Cardiac muscle cell (in vitro differentiated cells and primary cell): ENCODE measurements around the gene PRKAG2. TPM values are rescaled to one million over a fixed set of nuclear protein-coding genes. Genes with fewer than 3 reads are reported as not detected.
A peak's percentile ranks its signal among the peaks of the same experiment; 100 is the strongest.

Experiments
- DNase-seq, 2 donors: peaks; one replicate each; pipeline versions ENCODE4 v3.0.0 to v3.0.0-alpha.2; 2010 to 2017; ENCODE audit warnings: low read depth in 1 of 2, low spot score in 1 of 2
- H3K27ac ChIP-seq: fragments of 200-600 bp; sonication (generic); 2 replicates; pipeline ENCODE4 v1.5.1; 2016
- H3K27me3 ChIP-seq: fragments of 200-600 bp; sonication (generic); 2 replicates; pipeline ENCODE4 v1.6.0; 2016; ENCODE audit warnings: control low read depth
- H3K36me3 ChIP-seq: fragments of 200-600 bp; sonication (generic); 2 replicates; pipeline ENCODE4 v1.5.1; 2016; ENCODE audit warnings: control low read depth
- H3K4me1 ChIP-seq: fragments of 200-600 bp; sonication (generic); 2 replicates; pipeline ENCODE4 v1.8.1; 2017; ENCODE audit warnings: low read depth, mild to moderate bottlenecking, mixed run types
- H3K4me3 ChIP-seq: fragments of 200-600 bp; sonication (generic); 2 replicates; pipeline ENCODE4 v1.5.1; 2016; ENCODE audit warnings: mild to moderate bottlenecking
- H3K9me3 ChIP-seq: fragments of 200-600 bp; sonication (generic); 2 replicates; pipeline ENCODE4 v1.5.1; 2017; ENCODE audit warnings: low read depth, mild to moderate bottlenecking, control low read depth
- polyA plus RNA-seq: library from polyadenylated mRNA; unstranded; fragments of >200 nt; fragmentation: Nextera tagmentation; extraction: Ambion mirVana; gene quantifications from 2 replicates; pipeline ENCODE4 v1.2.1, GENCODE V29; 2016
- total RNA-seq: library from RNA; depleted of rRNA; stranded (reverse); fragments of >200 nt; gene quantifications from 2 replicates; pipeline ENCODE4 v1.2.3, GENCODE V29; 2016
- TF ChIP-seq, protein P1 (sequence below): IDR thresholded peaks from 2 replicates; pipeline ENCODE4 v1.5.1; 2012; ENCODE audit warnings: low read depth, mild to moderate bottlenecking, low read length

Gene PRKAG2
- total and polyA plus RNA-seq, 2 experiments from 2014 or later = 43.4 to 85.3 TPM

DNA sequence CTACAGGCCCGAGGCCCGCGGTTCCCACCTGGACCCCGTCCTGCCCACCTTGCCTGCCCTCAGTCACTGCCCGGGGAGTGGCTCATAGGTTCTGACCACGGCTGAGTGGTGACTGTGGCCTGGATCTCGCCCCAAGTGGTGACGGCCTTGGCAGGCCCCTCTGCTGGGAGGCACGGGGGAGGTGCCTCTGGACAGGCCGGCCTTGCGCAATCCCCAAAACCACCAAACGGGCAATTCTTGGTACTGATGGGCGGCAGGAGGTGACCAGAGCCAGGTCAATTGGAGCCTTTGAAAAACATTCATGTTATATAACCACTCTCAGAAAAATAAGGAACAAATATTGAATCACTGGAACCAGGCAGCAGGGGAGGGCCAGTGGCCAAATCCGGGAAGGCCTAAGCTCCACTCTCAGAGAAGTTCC is 83.4 kb downstream of the PRKAG2 start:
- TF ChIP-seq, protein P1, sequence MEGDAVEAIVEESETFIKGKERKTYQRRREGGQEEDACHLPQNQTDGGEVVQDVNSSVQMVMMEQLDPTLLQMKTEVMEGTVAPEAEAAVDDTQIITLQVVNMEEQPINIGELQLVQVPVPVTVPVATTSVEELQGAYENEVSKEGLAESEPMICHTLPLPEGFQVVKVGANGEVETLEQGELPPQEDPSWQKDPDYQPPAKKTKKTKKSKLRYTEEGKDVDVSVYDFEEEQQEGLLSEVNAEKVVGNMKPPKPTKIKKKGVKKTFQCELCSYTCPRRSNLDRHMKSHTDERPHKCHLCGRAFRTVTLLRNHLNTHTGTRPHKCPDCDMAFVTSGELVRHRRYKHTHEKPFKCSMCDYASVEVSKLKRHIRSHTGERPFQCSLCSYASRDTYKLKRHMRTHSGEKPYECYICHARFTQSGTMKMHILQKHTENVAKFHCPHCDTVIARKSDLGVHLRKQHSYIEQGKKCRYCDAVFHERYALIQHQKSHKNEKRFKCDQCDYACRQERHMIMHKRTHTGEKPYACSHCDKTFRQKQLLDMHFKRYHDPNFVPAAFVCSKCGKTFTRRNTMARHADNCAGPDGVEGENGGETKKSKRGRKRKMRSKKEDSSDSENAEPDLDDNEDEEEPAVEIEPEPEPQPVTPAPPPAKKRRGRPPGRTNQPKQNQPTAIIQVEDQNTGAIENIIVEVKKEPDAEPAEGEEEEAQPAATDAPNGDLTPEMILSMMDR = no peak
- H3K4me3 ChIP-seq = no peak overlapping the region
- H3K9me3 ChIP-seq = no peaks in the 10 kb centered on the region
- no peak overlapping the region for H3K27ac ChIP-seq
- H3K4me1 ChIP-seq = no peaks in the 10 kb centered on the region
- no peaks in the 10 kb centered on the region for H3K36me3 ChIP-seq
- H3K27me3 ChIP-seq = no peaks in the 10 kb centered on the region
- DNase-seq = peak in 1 of 2 donors; percentile 42

- Histone ChIP-seq H3K36me3 (no peaks in the 10 kb centered on the region), H3K27ac (no peak overlapping the region), H3K4me3 (no peak overlapping the region), H3K27me3 (no peaks in the 10 kb centered on the region), H3K4me1 (no peaks in the 10 kb centered on the region), H3K9me3 (no peaks in the 10 kb centered on the region)
- DNase-seq = no peak
- TF ChIP-seq, protein P1 = no peak
Measured at GRCh38 chr7:151792636-151793035, 84.3 kb downstream of the PRKAG2 start.

DNA sequence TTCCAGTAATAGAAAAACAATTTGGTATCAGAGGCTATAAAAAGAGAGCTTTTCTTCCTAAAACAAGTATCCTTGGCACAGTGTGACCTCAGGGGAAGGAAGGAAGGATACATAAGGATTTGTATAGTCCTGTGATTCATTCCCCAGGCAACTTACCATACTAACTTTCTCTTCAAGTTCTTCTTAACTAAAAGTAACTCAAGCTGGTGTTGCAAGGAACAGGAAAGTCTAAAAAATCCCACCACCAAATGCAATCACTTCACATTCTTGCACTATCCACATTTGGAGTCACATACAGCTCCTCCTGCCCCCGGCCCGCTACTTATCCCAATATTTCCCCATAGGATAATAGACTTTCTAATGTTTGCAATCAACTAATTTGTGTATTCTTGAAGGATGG is 84.8 kb downstream of the PRKAG2 start:
- TF ChIP-seq, protein P1 = no peak
- Histone ChIP-seq H3K27ac (no peak overlapping the region), H3K27me3 (no peaks in the 10 kb centered on the region), H3K36me3 (no peaks in the 10 kb centered on the region), H3K9me3 (no peaks in the 10 kb centered on the region), H3K4me3 (no peak overlapping the region), H3K4me1 (no peaks in the 10 kb centered on the region)
- no peak for DNase-seq

GRCh38 chr7:151790830-151791620 is 85.9 kb downstream of the PRKAG2 start:
- TF ChIP-seq, protein P1 = no peak
- Histone ChIP-seq H3K9me3 (no peaks in the 10 kb centered on the region), H3K36me3 (no peaks in the 10 kb centered on the region), H3K4me1 (no peaks in the 10 kb centered on the region), H3K4me3 (no peak overlapping the region), H3K27me3 (no peaks in the 10 kb centered on the region), H3K27ac (no peak overlapping the region)
- DNase-seq = no peak

GRCh38 chr7:151790095-151790829 is 86.7 kb downstream of the PRKAG2 start:
- no peak overlapping the region for H3K4me3 ChIP-seq
- no peak for DNase-seq
- TF ChIP-seq, protein P1 = no peak
- H3K9me3 ChIP-seq = no peaks in the 10 kb centered on the region
- no peaks in the 10 kb centered on the region for H3K27me3 ChIP-seq
- H3K36me3 ChIP-seq = no peaks in the 10 kb centered on the region
- H3K4me1 ChIP-seq = no peaks in the 10 kb centered on the region
- H3K27ac ChIP-seq = no peak overlapping the region
